AG10803 (cell line): ENCODE results near the gene NTN4.

Experiments used
- DNase-seq: peaks from one replicate; pipeline ENCODE4 v3.0.0; 2010; ENCODE audit warnings: low read depth
- H3K4me3 ChIP-seq: 2 replicates; pipeline ENCODE4 v1.5.1; 2011; ENCODE audit warnings: mild to moderate bottlenecking, low read length, control low read depth
- CTCF ChIP-seq: conservative IDR thresholded peaks from 2 replicates; pipeline ENCODE4 v1.5.1; 2011; ENCODE audit warnings: mild to moderate bottlenecking, low read length, control low read depth, inconsistent platforms

The NTN4 gene

GRCh38 chr12:95796225-95796981 lies 5.8 kb upstream of the NTN4 start:
- TF ChIP-seq CTCF = no peak
- no peak overlapping the region for H3K4me3 ChIP-seq
- DNase-seq = no peak

GRCh38 chr12:95790917-95791849 lies 619 bp upstream of the NTN4 start:
- peak overlapping the region; percentile 49 for H3K4me3 ChIP-seq
- DNase-seq = no peak
- TF ChIP-seq CTCF = no peak

GRCh38 chr12:95789126-95790032 lies 1.2 kb downstream of the NTN4 start:
- H3K4me3 ChIP-seq = peak overlapping the region; percentile 64
- TF ChIP-seq CTCF = 0 out of 2 replicates have a peak, but pooled peaks have one; percentile 4
- DNase-seq = no peak

- DNase-seq = peak; percentile 65
- no peak for TF ChIP-seq CTCF
These were observed 1.9 kb downstream of the NTN4 start for GRCh38 chr12:95788637-95789036.

GRCh38 chr12:95787274-95787818 lies 3.2 kb downstream of the NTN4 start:
- H3K4me3 ChIP-seq = no peak overlapping the region
- DNase-seq = no peak
- no peak for TF ChIP-seq CTCF

More at GRCh38 chr12:95788637-95789036, 1.9 kb downstream of the NTN4 start:
- no peak overlapping the region for H3K4me3 ChIP-seq

- DNase-seq = peak; percentile 71
- TF ChIP-seq CTCF = no peak
- no peak overlapping the region for H3K4me3 ChIP-seq
These were observed 5.6 kb downstream of the NTN4 start for GRCh38 chr12:95784915-95785314.
